GM06990 (cell line): Measurements from ENCODE around the gene ZFYVE28.

Experiments used
- DNase-seq: peaks from one replicate; pipeline ENCODE4 v3.0.0-alpha.2; 2011; ENCODE audit not compliant: insufficient read length; ENCODE audit errors: extremely low read depth
- H3K27me3 ChIP-seq: replicated peaks from 2 replicates; pipeline ENCODE4 v1.6.0; 2011; ENCODE audit warnings: low read length; ENCODE audit not compliant: control insufficient read depth, insufficient read depth
- H3K36me3 ChIP-seq: 2 replicates; pipeline ENCODE4 v1.5.1; 2011; ENCODE audit warnings: low read length; ENCODE audit not compliant: control insufficient read depth, insufficient read depth
- H3K4me3 ChIP-seq: replicated peaks from 2 replicates; pipeline ENCODE4 v1.5.1; 2011; ENCODE audit warnings: low read depth, mild to moderate bottlenecking, control low read depth, low read length
- TF ChIP-seq, protein P1 (sequence below): IDR thresholded peaks from 2 replicates; pipeline ENCODE4 v1.5.1; 2011; ENCODE audit warnings: low read length, control low read depth, mild to moderate bottlenecking, inconsistent platforms; ENCODE audit not compliant: insufficient read depth, poor library complexity, severe bottlenecking

ZFYVE28 gene

DNA sequence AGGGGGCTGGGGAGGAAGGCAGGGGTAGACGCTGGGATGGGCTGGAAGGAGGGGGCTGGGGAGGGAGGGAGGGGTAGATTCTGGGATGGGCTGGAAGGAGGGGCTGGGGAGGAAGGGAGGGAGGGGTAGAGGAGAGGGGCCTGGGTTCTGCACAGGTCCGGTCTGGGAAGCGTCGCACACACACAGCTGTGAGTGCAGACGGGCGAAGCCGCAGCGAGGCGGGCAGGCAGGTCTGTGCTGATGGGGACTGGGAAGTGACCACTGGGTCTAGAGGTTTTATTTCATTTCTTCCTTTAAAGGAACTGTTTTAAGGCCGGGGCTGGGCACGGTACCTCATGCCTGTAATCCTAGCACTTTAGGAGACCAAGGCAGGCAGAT, 87.4 kb downstream of the ZFYVE28 start:
- H3K4me3 ChIP-seq, result no peak overlapping the region
- DNase-seq, result no peak
- TF ChIP-seq, protein P1, sequence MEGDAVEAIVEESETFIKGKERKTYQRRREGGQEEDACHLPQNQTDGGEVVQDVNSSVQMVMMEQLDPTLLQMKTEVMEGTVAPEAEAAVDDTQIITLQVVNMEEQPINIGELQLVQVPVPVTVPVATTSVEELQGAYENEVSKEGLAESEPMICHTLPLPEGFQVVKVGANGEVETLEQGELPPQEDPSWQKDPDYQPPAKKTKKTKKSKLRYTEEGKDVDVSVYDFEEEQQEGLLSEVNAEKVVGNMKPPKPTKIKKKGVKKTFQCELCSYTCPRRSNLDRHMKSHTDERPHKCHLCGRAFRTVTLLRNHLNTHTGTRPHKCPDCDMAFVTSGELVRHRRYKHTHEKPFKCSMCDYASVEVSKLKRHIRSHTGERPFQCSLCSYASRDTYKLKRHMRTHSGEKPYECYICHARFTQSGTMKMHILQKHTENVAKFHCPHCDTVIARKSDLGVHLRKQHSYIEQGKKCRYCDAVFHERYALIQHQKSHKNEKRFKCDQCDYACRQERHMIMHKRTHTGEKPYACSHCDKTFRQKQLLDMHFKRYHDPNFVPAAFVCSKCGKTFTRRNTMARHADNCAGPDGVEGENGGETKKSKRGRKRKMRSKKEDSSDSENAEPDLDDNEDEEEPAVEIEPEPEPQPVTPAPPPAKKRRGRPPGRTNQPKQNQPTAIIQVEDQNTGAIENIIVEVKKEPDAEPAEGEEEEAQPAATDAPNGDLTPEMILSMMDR, result no peak
- H3K27me3 ChIP-seq, result no peaks in the 10 kb centered on the region; the same call in 1 of the 2 replicates
- H3K36me3 ChIP-seq, result no peaks in the 10 kb centered on the region

- Histone ChIP-seq H3K27me3 (no peaks in the 10 kb centered on the region; the same call in 1 of the 2 replicates), H3K36me3 (no peaks in the 10 kb centered on the region), H3K4me3 (no peak overlapping the region)
- DNase-seq, result no peak
- TF ChIP-seq, protein P1, result no peak
Observed at GRCh38 chr4:2330091-2331042, 88.1 kb downstream of the ZFYVE28 start.

DNA sequence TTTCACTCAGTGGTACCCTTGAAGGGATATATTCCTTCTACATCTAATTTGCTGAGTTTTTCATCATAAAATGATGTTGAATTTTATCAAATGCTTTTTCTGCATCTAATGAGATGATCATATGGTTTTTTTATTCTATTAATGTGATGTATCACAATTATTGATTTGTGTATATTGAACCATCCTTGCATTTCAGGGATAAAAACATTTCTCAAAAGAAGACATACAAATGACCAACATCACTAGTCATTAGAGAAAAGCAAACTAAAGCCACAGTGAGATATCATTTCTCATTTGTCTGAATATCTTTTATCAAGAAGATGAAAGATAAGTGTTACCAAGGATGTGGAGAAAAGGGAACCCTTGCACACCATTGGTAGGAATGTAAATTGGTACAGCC, 90.9 kb downstream of the ZFYVE28 start:
- Histone ChIP-seq H3K4me3 (no peak overlapping the region), H3K27me3 (no peaks in the 10 kb centered on the region; the same call in 1 of the 2 replicates), H3K36me3 (no peaks in the 10 kb centered on the region)
- TF ChIP-seq, protein P1, result no peak
- DNase-seq, result no peak

- DNase-seq, result no peak
- TF ChIP-seq, protein P1, result no peak
- no peaks in the 10 kb centered on the region for H3K27me3 ChIP-seq
Observed at GRCh38 chr4:2324891-2325290, 93.6 kb downstream of the ZFYVE28 start.

DNA sequence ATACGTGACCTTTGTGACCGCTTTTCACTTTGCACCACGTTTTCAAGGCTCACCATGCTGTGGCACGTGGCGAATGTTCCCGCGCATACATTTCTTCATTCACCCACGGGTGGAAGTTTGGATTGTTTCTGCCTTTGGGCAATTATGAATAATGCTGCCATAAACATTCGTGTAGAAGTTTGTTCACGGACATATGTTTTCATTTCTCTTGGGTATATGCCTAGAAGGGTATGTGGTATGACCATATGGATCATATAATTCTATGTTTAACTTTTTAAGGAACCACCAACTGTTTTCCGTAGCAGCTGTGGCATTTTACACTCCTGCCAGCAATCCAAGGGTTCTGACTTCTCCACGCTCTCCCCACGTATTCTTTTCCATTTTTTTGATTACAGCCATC, 95.6 kb downstream of the ZFYVE28 start:
- DNase-seq, result no peak
- Histone ChIP-seq H3K27me3 (no peaks in the 10 kb centered on the region), H3K4me3 (no peak overlapping the region), H3K36me3 (no peaks in the 10 kb centered on the region)
- TF ChIP-seq, protein P1, result no peak

More at GRCh38 chr4:2324891-2325290, 93.6 kb downstream of the ZFYVE28 start:
- Histone ChIP-seq H3K4me3 (no peak overlapping the region), H3K36me3 (no peaks in the 10 kb centered on the region)

GRCh38 chr4:2322227-2322626, 96.2 kb downstream of the ZFYVE28 start:
- TF ChIP-seq, protein P1, result no peak
- H3K27me3 ChIP-seq, result no peaks in the 10 kb centered on the region
- DNase-seq, result no peak

More at GRCh38 chr4:2322227-2322626, 96.2 kb downstream of the ZFYVE28 start:
- no peaks in the 10 kb centered on the region for H3K36me3 ChIP-seq
- H3K4me3 ChIP-seq, result no peak overlapping the region
